ENCODE data around the gene PLPPR4.

GRCh38 chr1:99304725-99305282 is 40.5 kb downstream of the PLPPR4 start:
- no peak for TF ChIP-seq CTCF (conservative IDR thresholded peaks at IDR 0.05; ENCODE audit: low read depth, low read length)
- TF ChIP-seq MAFK (IDR thresholded peaks at IDR 0.05; ENCODE audit: low read depth, low read length) = no peak
- TF ChIP-seq RAD21 (IDR thresholded peaks at IDR 0.05; ENCODE audit: low read length) = no peak
- TF ChIP-seq RCOR1 (IDR thresholded peaks at IDR 0.05; ENCODE audit: insufficient replicate concordance, low read length) = no peak
- TF ChIP-seq POLR2A (IDR thresholded peaks at IDR 0.05; ENCODE audit: low read depth, low read length) = no peak
- TF ChIP-seq SMC3 (IDR thresholded peaks at IDR 0.05; ENCODE audit: low read depth, low read length) = no peak
- no peak for TF ChIP-seq USF2 (IDR thresholded peaks at IDR 0.05; ENCODE audit: low read depth, low read length)

Data from IMR-90 (cell line).